NCI-H2227 (cell line): Measurements from ENCODE around the gene P4HB.
A peak's percentile ranks its signal among the peaks of the same experiment; 100 is the strongest.

Experiments used
- DNase-seq: peaks from one replicate; lab custom pipeline; 2025; ENCODE audit not compliant: unreplicated experiment; lab: John Stamatoyannopoulos, UW

P4HB gene

DNA sequence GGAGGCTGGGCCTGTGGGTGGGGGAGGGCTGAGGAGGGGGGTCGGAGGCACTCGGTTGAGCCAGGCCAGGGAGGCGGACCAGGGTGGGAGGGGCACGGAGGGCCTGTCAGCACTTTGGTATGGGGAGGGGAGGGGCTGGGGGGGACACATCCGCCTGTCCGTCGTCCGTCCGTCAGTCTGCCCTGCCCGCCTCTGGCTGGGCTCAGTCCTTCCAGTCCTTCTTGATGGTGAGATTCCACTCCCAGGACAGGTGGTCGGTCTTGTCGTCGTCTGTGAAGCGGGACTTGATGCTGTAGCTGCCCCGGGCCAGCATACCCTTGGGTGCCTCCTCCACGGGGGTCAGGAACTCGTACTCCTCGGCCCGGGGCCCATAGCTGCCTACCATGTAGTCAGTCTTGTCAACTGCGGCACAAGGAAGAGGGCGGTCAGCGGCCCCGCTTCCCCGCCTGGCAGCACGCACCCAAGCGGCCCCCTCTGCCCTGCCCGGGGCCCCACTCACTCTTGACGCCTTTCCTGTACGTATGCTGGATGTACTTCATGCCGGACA is 8.4 kb upstream of the P4HB start:
- DNase-seq = peak; percentile 44

DNA sequence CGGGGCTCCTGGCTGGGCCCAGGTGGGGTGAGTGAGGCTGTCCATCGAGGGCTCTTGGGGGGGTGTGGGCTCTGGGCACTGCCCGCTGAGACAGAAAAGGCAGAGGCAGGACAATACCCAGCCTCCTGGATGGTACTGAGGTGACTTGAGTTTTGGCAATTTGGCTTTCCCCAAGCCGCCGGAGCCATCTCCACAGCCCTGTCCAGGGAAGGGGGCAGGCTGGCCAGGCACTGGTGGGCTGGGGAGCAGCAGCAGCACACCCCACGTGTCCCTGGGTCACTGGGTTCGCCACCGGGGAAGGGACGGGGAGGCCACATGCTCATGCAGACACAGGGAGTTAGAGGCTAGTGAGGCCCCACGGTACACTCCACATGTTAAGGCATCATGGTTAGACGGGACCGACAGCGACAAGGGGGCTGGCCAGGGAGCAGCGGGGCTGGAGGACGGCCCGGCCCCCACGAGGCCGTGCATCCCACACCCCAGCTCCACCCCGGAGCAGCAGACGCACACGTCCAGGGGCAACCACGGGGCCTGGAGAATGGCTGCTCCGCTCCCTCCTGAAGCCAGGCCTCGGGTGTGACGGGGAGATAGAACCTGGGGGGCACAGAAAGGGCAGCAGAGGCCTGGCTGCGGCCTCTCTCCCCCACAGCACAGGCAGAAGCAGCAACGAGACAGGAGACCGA is 7.8 kb upstream of the P4HB start:
- no peak for DNase-seq

DNA sequence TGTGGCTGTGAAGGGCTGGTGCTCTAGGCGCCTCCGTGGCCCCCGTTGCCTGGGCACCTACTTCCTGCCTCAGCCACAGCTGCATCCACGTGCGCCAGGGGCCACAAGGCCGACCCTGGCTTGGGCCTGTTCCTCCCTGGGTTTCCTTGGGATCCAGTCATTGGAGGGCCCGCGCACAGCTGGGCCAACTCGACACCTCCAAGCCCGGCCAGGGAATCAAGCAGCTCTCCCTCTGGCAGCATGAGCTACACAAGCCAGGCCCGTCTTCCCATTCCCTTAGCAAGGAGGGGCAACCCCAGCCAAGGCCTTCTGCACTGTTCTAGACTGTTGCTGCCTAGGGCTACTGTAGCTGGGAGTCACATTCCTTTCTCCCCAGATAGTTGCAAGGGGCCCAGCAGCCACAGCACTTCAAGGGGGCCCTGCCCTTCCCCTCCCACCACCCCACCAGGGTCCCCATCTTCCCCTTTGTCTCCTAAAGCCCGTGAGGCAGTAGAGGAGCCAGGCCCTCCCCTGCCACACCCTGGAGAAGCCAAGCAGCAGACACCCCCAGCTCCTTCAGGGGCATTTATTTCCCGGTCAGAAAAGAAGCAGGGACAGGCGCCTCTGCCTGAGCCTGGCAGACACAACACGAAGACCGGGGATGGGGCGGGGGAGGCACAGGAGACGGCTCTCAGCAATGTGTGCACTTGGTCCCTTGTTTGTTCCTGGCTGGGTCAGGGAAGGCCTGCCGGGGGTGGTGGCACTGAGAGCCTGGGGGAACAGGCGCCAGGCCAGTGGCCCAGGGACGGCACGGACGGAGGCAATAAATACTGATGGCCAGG is 7.0 kb upstream of the P4HB start:
- DNase-seq = peak; percentile 30

DNA sequence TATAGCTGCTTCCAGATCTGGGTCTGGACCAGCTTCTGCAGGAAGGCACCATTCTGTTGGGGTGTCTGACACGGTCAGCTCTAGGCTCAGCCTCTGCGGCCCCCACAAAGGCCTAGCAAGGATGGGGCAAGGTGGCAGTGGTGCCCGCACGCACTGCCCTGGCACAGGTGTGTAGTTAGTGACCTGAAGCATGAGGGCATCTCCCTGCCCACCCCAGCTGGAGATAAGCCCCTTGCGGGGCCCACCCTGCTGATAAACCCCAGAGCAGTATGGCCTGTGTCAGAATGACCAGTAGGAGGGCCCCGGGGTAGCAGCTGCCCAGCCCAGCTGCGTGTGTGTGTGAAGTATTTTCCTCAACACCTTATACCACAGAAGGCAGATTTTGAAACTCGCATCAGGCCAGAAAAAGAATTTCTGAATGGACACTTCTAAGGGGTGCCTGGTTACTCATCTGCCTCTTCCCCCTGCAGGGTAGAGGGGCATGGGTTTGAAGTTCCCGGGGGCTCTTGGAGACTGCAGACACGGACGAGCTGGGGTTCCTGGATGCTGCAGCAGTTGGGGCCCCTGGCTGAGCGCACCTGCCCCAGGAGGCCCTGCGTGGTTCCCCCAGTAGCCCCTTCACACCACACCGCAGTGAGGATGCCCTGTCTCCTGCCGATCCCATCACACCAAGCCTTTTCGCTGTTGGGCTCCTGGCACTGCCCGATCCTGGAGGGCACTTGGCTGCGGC is 6.3 kb upstream of the P4HB start:
- no peak for DNase-seq

DNA sequence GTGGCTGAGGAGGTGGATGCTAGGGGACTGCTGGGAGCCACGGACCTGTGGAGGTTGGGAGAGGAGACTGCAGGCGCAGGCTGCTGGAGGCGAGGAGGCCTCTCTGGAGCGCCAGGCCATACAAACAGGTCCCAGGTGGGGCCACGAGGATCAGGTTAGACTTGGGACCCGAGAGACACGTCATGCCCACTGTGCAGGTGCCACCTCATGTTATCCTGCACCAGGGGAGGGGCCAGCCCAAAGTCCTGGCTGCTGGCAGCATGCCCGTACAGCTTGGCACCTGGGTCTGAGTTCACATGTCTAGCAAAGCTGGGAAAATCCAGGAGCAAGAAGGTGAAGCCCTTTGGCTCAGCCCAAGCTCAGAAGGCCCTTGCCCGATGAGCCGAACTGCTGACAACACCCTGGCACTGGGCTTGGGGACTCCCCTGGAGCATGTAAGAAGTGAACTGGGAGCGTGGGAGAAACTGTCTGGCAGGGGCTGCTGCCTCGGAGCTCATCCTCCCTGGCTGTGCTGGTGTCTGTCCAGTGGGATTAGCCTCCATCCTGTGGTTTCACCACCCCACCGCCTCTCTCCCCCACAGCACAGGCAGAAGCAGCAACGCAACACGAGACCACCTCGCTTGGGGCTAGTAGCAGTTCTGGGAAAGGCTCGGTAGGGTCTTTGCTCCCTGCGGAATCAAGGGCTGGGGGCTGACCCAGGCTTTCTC is 5.6 kb upstream of the P4HB start:
- DNase-seq = no peak

DNA sequence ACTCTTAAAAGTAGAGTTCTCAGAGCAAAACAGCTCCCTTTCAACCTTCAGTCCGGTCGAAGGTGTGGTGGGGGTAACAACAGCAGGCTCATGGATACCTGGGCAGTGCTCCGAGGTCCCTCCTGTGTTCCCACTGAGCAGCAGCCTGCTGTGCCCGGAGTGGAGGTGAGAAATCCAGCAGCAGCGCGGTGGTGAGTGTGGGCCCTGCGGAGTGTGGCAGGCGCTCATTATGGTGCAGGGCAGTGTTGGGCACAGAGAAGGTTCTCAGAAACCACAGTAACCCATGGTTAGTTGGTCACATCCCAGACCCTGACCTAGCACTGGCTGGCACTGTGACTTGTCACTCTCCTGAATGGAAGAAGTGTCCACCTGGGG is 5.0 kb upstream of the P4HB start:
- DNase-seq = no peak

DNA sequence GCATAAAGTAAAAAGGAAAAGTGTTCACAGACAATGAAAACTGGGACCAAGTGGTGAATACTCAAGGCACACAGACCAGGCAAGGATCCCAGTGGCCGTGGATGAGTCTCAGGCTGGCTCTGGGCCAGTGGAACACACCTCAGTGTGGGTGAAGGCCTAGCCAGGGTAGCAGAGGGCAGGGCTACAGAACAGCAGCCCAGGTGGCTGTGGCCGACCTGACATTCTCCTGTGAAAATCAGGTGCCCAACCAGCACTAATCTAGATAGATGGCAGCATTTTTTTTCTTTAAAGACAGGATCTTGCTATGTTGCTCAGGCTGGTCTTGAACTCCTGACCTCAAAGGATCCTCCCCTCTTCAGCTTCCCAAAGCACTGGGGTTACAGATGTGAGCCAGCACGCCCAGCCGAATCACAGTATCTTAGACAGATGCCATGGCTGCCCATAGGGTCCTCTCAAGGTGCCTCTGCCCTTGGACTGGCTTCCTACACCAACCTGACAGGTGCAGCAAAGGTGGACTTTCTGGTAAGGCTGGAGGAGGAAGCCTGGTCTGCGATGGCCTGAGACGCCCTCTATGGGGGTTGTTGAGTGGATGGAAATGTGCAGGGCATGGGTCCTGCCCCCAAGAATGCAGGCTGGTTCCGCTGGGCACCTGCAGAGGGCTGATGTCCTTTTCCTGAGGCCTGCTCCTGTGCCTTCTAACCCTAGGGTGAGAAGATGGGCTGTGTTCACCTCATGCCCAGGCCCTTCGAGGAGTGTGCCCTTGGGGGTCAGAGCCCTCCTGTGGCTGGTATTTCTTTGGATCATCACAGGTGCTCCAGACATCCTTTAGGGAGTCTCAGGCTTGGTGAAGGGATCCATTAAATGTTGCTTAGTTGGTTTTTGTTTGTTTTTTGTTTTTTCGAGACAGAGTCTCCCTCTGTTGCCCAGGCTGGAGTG is 3.8 kb upstream of the P4HB start:
- no peak for DNase-seq

DNA sequence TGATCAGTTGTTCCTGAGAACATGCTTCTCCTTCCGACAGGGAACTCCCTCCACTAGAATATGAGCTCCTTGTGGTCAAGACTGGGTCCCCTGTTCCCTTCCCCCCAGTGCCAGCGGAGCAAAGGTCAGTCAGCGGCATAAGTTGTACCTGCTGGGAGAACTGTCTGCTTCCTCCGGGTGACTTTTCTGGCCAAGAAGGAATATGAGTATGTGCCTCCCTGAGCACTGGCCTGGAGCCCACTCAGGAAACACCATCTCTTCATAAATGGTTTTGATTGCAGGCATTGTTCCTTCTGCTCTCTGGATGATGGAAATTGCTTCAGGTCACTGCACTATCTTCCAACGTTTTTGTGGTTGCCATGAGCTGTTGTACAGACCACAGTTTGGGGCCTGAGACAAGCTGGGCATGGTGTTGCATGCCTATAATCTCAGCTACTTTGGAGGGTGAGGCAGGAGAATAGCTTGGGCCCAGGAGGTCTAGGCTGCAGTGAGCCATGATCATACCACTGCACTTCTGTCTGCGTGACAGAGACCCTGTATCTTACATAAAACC is 2.9 kb upstream of the P4HB start:
- peak; percentile 60 for DNase-seq

DNA sequence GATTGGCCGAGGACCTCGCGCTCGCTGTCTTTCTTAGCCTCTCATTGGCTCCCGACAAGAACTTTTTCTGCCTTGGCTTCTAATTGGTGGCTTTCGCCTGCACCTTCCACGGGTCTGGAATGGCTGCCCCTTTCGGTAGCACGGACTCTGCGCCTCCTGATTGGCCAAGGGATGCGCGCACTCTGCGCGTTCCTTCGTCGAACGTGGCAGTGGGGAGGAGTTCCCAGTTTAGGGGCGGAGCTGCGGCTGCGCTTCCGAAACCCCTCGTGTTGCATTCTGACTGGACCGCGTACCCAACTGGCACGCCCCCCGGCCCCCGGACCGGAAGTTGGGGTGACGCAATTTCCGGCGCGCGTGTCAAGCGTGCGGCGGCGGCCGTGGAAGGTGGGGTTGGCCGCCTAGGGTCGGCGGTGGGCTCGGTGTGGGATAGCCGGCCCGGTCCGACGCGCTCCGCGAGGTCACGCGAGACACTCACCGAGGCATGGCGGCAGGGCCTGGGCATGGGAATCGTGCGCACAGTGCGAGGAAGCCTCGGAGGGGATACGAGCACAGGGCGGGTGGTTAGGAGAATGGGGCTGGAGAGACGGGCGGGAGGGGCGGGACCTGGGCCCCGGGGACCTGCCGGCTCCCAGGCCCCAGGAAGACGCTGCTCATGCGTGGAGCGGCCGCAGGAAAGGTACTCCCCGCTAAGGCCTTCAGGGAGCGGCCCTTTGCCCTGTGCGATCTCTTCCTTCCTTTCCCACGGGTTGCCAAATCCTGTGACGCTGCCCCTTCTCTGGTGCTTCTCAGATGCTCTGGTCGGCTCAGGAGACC is 627 bp upstream of the P4HB start:
- peak; percentile 100 for DNase-seq

DNA sequence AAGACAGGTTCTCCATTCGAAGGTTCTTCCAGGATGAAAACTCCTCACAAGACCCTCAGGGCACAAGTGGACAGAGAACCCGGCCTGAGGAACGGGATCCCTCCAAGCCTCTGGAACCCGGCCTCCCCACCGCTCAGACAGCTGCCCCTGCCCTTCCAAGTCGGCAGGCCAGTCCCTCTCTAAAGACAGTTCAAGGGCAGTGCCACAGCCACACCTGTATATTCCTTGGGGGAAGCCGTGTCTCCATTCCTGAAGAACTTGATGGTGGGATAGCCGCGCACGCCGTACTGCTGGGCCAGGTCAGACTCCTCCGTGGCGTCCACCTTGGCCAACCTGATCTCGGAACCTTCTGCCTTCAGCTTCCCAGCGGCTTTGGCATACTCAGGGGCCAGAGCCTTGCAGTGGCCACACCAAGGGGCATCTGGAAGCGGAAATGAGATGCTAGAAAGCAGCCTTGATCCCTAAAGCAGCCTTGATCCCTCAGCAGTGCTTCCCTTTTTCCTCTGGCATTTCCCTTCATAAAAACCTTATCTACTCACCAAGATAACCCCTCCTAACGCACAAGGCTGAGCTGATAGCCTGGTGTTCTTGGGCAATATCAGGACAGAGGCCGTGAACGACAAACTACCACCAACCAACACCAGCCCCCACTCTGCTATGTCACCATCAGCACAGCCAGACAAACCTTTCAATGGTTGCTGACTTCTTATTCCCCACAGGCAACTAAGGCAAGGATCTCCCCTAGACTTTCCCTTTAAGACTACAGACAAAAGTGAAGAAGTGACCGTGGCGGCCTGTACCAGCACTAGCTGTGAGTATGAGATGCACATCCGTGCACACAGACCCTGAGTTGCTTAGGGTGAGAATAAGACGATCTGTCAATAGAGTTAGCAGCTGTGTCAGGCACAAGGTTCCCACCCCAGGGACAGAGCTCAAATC is 1.1 kb downstream of the P4HB start:
- DNase-seq = no peak

DNA sequence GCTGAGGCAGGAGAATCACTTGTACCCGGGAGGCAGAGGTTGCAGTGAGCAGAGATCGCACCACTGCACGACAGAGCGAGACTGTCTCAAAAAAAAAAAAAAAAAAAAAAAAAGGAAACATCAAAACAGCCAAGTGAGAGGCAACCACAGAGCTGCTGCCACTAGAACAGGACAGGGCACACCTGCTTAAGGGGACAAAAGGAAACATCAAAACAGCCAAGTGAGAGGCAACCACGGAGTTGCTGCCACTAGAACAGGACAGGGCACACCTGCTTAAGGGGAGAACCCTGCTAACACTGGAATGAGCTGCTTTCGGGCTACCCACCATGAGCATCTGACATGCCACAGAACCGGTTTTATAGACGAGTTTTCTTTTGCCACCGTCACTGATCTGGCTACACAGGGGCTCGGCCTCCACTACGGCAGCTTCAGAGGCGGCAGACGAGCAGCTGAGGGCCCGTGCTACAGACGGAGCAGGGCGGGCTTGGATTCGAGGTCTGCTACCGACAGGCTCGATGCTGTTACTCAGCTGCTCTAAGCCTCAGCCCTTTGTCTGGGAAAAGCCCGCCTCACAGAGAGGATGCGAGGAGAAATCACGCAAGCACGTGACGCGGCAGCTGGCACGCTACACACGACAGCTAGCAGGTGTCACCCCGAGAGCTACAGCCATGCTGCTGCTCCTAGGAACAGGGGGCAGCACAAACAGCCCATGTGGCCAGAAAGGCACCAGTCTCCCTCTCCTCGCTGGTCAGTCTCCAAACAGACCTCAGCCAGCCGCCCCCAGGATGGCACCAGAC is 2.0 kb downstream of the P4HB start:
- no peak for DNase-seq

DNA sequence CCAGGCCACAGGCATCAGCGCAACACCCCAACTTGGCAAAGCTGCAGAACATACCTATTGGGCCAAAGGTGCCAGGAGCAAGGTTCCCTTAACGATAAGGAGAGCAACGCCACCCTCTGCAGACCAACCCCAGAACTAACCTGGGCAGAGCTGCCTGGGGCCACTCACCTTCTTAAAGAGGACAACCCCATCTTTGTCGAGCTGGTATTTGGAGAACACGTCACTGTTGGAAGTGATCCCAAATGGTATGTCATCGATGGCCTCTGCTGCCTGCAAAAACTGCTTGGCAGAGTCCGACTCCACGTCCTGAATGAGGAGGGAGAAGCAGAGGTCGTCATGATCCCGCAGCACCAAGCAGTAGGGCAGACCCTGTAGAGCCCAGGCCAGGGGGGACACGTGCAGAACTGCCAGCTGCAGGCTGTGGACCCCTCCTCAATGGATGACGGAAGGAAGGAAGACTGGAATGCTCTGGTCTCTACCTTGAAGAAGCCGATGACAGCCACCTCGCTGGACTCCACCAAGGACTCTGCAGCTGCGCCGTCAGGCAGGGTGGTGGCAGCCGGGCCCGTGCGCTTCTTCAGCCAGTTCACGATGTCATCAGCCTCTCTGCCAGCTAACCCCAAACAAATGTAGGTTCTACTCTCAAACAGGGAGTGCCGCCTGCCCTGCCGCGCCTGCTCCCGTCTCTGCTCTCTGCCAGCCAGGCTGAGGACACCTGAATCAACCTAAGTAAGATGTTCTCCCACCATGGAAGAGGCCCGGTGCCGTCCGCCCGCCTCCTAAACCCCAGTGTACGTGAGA is 5.2 kb downstream of the P4HB start:
- DNase-seq = no peak

DNA sequence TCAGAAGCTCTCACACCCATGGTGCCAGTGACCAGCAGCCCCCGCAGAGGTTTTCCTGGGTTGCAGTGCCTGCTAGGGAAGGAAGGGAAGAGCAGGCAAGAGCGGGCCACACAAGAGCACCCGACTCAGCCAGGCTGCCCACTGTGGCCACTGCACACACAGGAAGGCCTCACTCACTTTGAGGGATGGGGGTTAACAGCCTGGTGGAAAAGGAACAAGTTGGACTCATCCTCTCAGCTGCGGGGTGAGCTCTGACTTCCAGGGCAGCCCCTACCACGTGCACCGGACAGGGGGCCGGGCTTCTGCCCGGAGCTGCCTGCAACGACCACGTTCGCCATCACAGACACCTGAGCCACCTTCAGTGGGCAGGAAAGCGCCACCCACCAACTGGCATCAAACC is 8.1 kb downstream of the P4HB start:
- no peak for DNase-seq

DNA sequence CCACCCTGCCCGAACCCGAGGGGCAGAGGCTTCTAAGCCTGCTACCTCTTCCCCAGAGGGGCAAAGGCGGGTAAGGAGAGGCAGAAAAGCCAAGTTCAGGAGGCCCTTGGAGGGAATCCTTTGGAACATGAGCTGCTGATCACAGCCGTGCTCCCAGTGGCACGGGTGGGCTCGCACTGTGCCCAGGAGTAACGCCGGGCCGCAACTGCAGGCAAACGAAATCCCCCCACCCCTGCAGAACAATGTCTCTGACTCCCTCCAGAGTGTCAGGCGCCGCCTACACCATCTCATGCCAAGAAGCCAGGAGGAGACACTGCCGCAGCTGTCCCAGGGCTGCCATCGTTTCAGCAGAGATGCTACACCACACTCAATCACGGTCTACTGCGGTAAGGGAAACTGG is 8.9 kb downstream of the P4HB start:
- no peak for DNase-seq

DNA sequence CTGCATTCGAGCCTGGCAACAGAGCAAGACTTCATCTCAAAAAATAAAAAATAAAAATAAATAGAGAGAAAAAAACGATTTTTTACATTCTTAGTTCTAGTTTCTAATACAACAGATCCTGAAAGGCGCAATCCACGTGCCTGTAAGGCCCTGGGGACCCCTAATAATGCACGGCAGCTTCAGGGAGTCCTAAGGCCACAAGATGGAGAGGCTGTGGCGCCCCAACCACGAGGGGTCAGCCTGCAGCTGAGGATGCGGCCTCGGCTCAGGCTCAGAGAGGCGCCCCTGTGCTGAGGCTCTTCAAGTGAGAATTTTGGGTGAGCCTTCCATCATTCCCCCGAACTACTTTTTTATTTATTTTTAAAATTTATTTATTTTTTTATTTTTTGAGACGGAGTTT is 10.9 kb downstream of the P4HB start:
- DNase-seq = no peak
